ENCODE measurements around the gene DUS3L. TPM values are rescaled to one million over a fixed set of nuclear protein-coding genes. Genes with fewer than 3 reads are reported as not detected.
A peak's percentile ranks its signal among the peaks of the same experiment; 100 is the strongest.

The DUS3L gene
- total and polyA plus RNA-seq, 2 donors (not counting 1 experiment from before 2014, with no cell fraction given), result 84.6 to 118 TPM

- Mint-ChIP-seq H3K27ac (no peak overlapping the region), H3K4me1 (peaks cover 6% of the 10 kb centered on the region), H3K27me3 (peaks cover 13% of the 10 kb centered on the region), H3K9me3 (ENCODE audit: insufficient read depth) (no peaks in the 10 kb centered on the region), H3K4me3 (no peak overlapping the region)
- ATAC-seq (ENCODE audit: low read depth) (no peak), DNase-seq (peak; percentile 14)
- intact Hi-C loops (cut with micrococcal nuclease), result no loop called here
- H3K9ac ChIP-seq (ENCODE audit: low read length), result no peak overlapping the region
- TF ChIP-seq CTCF (IDR thresholded peaks at IDR 0.05) (no peak), EZH2 (IDR thresholded peaks at IDR 0.05; ENCODE audit: borderline replicate concordance, insufficient read depth, low read depth, low read length, poor library complexity, severe bottlenecking) (no peak)
- peaks cover 0 to 20% (median 3%) of the 10 kb centered on the region in 3 donors for H3K9me3 ChIP-seq (ENCODE audit: control extremely low read depth in 1 of 3, control insufficient read depth in 2 of 3, insufficient read depth in 1 of 3, low read length in 2 of 3)
- no peak overlapping the region for H3K4me2 ChIP-seq (replicated peaks; ENCODE audit: low read depth, low read length, poor library complexity, severe bottlenecking)
- ChIA-PET CTCF (interaction anchor here (0.9 to 2.7 kb wide), 4 partner anchors 9 to 108 kb away, joined by 3 to 11 read pairs (median 4); partner anchors contain the start of genes NRTN and RPL36), POLR2A (no interaction called here)
- H3K4me3 ChIP-seq (ENCODE audit: control extremely low read depth in 1 of 5, extremely low read depth in 1 of 5, insufficient read depth in 1 of 5, low read depth in 2 of 5, low read length in 4 of 5), result no peak overlapping the region
- no peak overlapping the region for H3K27ac ChIP-seq (ENCODE audit: low read length in 2 of 2)
- peaks cover 0 to 31% (median 6%) of the 10 kb centered on the region in 4 experiments for H3K27me3 ChIP-seq (replicated peaks in 1 of 4; ENCODE audit: control extremely low read depth in 1 of 4, control insufficient read depth in 3 of 4, insufficient read depth in 4 of 4, low read length in 3 of 4)
- 93% methylated on average over 5 of the region's 7 CpGs for WGBS (ENCODE audit: insufficient coverage)
- H2AFZ ChIP-seq (ENCODE audit: insufficient read depth, low read depth, low read length, poor library complexity, severe bottlenecking), result no peak overlapping the region
- no peaks in the 10 kb centered on the region for H3K79me2 ChIP-seq (ENCODE audit: control insufficient read depth, insufficient read depth, low read length)
- peaks cover 0 to 9% of the 10 kb centered on the region in 2 donors for H3K4me1 ChIP-seq (ENCODE audit: control insufficient read depth in 2 of 2, insufficient read depth in 2 of 2, low read length in 2 of 2)
- H4K20me1 ChIP-seq (ENCODE audit: control insufficient read depth, insufficient read depth, low read length, poor library complexity, severe bottlenecking), result peaks cover under 1% of the 10 kb centered on the region
- no peaks in the 10 kb centered on the region for H3K36me3 ChIP-seq (replicated peaks in 1 of 2; ENCODE audit: control extremely low read depth in 1 of 2, control insufficient read depth in 1 of 2, extremely low read depth in 1 of 2, insufficient read depth in 2 of 2, low read length in 1 of 2)
Measured at GRCh38 chr19:5795382-5795919, 4.5 kb upstream of the DUS3L start.

- H3K27ac Mint-ChIP-seq, result no peak overlapping the region
- CTCF ChIA-PET, result interaction anchor here (2.7 kb wide), 1 partner anchor 11 kb away, joined by 11 read pairs; the partner anchor contains the start of gene NRTN
- intact Hi-C loops (cut with micrococcal nuclease), result no loop called here
Measured at GRCh38 chr19:5793188-5793587, 2.2 kb upstream of the DUS3L start.

More at GRCh38 chr19:5793188-5793587, 2.2 kb upstream of the DUS3L start:
- Histone ChIP-seq H3K27me3 (replicated peaks in 1 of 4; ENCODE audit: control extremely low read depth in 1 of 4, control insufficient read depth in 3 of 4, insufficient read depth in 4 of 4, low read length in 3 of 4) (peaks cover 0 to 12% (median 0%) of the 10 kb centered on the region in 4 experiments), H3K27ac (ENCODE audit: low read length in 2 of 2) (no peak overlapping the region), H3K9me3 (ENCODE audit: control extremely low read depth in 1 of 3, control insufficient read depth in 2 of 3, insufficient read depth in 1 of 3, low read length in 2 of 3) (peaks cover 0 to 20% (median 3%) of the 10 kb centered on the region in 3 donors), H3K4me3 (ENCODE audit: control extremely low read depth in 1 of 5, extremely low read depth in 1 of 5, insufficient read depth in 1 of 5, low read depth in 2 of 5, low read length in 4 of 5) (no peak overlapping the region), H3K36me3 (replicated peaks in 1 of 2; ENCODE audit: control extremely low read depth in 1 of 2, control insufficient read depth in 1 of 2, extremely low read depth in 1 of 2, insufficient read depth in 2 of 2, low read length in 1 of 2) (peaks cover 0 to 17% of the 10 kb centered on the region in 2 experiments), H3K4me2 (replicated peaks; ENCODE audit: low read depth, low read length, poor library complexity, severe bottlenecking) (no peak overlapping the region), H2AFZ (ENCODE audit: insufficient read depth, low read depth, low read length, poor library complexity, severe bottlenecking) (no peak overlapping the region), H3K79me2 (ENCODE audit: control insufficient read depth, insufficient read depth, low read length) (no peaks in the 10 kb centered on the region), H4K20me1 (ENCODE audit: control insufficient read depth, insufficient read depth, low read length, poor library complexity, severe bottlenecking) (peaks cover 21% of the 10 kb centered on the region), H3K9ac (ENCODE audit: low read length) (no peak overlapping the region), H3K4me1 (ENCODE audit: control insufficient read depth in 2 of 2, insufficient read depth in 2 of 2, low read length in 2 of 2) (peaks cover 5 to 16% of the 10 kb centered on the region in 2 donors)
- Mint-ChIP-seq H3K4me1 (peaks cover 10% of the 10 kb centered on the region), H3K9me3 (ENCODE audit: insufficient read depth) (no peaks in the 10 kb centered on the region), H3K27me3 (peaks cover 3% of the 10 kb centered on the region), H3K4me3 (no peak overlapping the region)
- 83% methylated on average over 3 of the region's 3 CpGs for WGBS (ENCODE audit: insufficient coverage)
- TF ChIP-seq CTCF (IDR thresholded peaks at IDR 0.05) (no peak), EZH2 (IDR thresholded peaks at IDR 0.05; ENCODE audit: borderline replicate concordance, insufficient read depth, low read depth, low read length, poor library complexity, severe bottlenecking) (no peak)
- peak; percentile 10 for DNase-seq
- ATAC-seq (ENCODE audit: low read depth), result no peak
- POLR2A ChIA-PET, result no interaction called here
